SK-N-MC (cell line): ENCODE data around the gene MRC2.

ENCODE experiments used
- EZH2 ChIP-seq: fragments of 200-600 bp; sonication (generic); IDR thresholded peaks from one replicate; pipeline ENCODE4 v1.6.1; 2017; ENCODE audit warnings: antibody characterized with exemption
- FOXP2 ChIP-seq: optimal IDR thresholded peaks from 2 replicates; pipeline ENCODE3; 2011; ENCODE audit warnings: mild to moderate bottlenecking, moderate library complexity; ENCODE audit not compliant: insufficient read depth; ENCODE audit errors: extremely low read length, control extremely low read depth
- POLR2AphosphoS5 ChIP-seq: IDR thresholded peaks from 2 replicates; pipeline ENCODE4 v1.6.1; 2012; ENCODE audit warnings: mild to moderate bottlenecking, low read depth, low read length, borderline replicate concordance

GRCh38 chr17:62630365-62631085 is 3.1 kb downstream of the MRC2 start:
- TF ChIP-seq EZH2 (no peak), POLR2AphosphoS5 (no peak), FOXP2 (no peak)
